Lower lobe of right lung (tissue), 2 donors: ENCODE results near the gene PRKG1. TPM values are rescaled to one million over a fixed set of nuclear protein-coding genes. Genes with fewer than 3 reads are reported as not detected.

Source experiments
- ATAC-seq, 2 donors: fragments of 200-7000 bp; cut with Tn5 transposase; one replicate each; pipeline ENCODE4 v1.9.1; 2020 to 2022; ENCODE audit warnings: mild to moderate bottlenecking in 2 of 2, moderate library complexity in 2 of 2
- DNase-seq: peaks from one replicate; pipeline ENCODE4 v3.0.0-alpha.2; 2020
- H3K27ac ChIP-seq: fragments of 200-600 bp; one replicate; pipeline ENCODE4 v1.8.0; 2022
- H3K27me3 ChIP-seq: fragments of 200-600 bp; one replicate; pipeline ENCODE4 v1.8.0; 2022; ENCODE audit warnings: low read depth
- H3K36me3 ChIP-seq: fragments of 200-600 bp; one replicate; pipeline ENCODE4 v1.8.0; 2022; ENCODE audit warnings: mild to moderate bottlenecking
- H3K4me1 ChIP-seq: fragments of 200-600 bp; one replicate; pipeline ENCODE4 v1.8.0; 2022
- H3K4me3 ChIP-seq: fragments of 200-600 bp; one replicate; pipeline ENCODE4 v1.8.0; 2022; ENCODE audit warnings: mild to moderate bottlenecking
- H3K9me3 ChIP-seq: fragments of 200-600 bp; one replicate; pipeline ENCODE4 v1.8.0; 2022
- CTCF ChIP-seq: fragments of 200-600 bp; IDR thresholded peaks from one replicate; pipeline ENCODE4 v1.8.0; 2022; ENCODE audit warnings: antibody characterized with exemption, mild to moderate bottlenecking
- intact Hi-C: fragments of 100-400 bp; cut with DNase I; formaldehyde crosslinking; loops from one replicate; pipeline ENCODE4 v1.11.0; 2022
- total RNA-seq: library from RNA; stranded (reverse); fragmentation: NEBNext Ultra II Directional; extraction: Animal tissue kit (Norgen Biotek cat#: 25700); gene quantifications from one replicate; pipeline ENCODE4 v1.2.1, GENCODE V29; 2021
- donor health status: DM: no; HTN: yes; CAD: no; lungs with severe emphysema.

PRKG1 gene
- total RNA-seq, 1 donor from 2014 or later: 23.6 TPM

GRCh38 chr10:51103554-51104217 is 29.4 kb downstream of the PRKG1 start:
- Histone ChIP-seq H3K27me3 (no peaks in the 10 kb centered on the region), H3K36me3 (no peaks in the 10 kb centered on the region), H3K27ac (no peak overlapping the region), H3K4me3 (no peak overlapping the region), H3K4me1 (no peaks in the 10 kb centered on the region), H3K9me3 (no peaks in the 10 kb centered on the region)
- intact Hi-C loops: no loop called here
- TF ChIP-seq CTCF: no peak
- DNase-seq: no peak
- ATAC-seq: no peak

- Histone ChIP-seq H3K27me3 (no peaks in the 10 kb centered on the region), H3K9me3 (no peaks in the 10 kb centered on the region), H3K36me3 (no peaks in the 10 kb centered on the region), H3K27ac (no peak overlapping the region), H3K4me3 (no peak overlapping the region), H3K4me1 (no peaks in the 10 kb centered on the region)
- no peak for ATAC-seq
- intact Hi-C loops: no loop called here
- no peak for DNase-seq
- TF ChIP-seq CTCF: no peak
Observed at GRCh38 chr10:51106311-51106945, 32.1 kb downstream of the PRKG1 start.

- Histone ChIP-seq H3K27ac (no peak overlapping the region), H3K9me3 (no peaks in the 10 kb centered on the region), H3K4me3 (no peak overlapping the region), H3K36me3 (no peaks in the 10 kb centered on the region), H3K27me3 (no peaks in the 10 kb centered on the region), H3K4me1 (no peaks in the 10 kb centered on the region)
- intact Hi-C loops: no loop called here
- no peak for TF ChIP-seq CTCF
- no peak for ATAC-seq
- no peak for DNase-seq
Observed at GRCh38 chr10:51108406-51108805, 34.1 kb downstream of the PRKG1 start.

GRCh38 chr10:51109801-51110533 is 35.7 kb downstream of the PRKG1 start:
- Histone ChIP-seq H3K4me1 (no peaks in the 10 kb centered on the region), H3K36me3 (no peaks in the 10 kb centered on the region), H3K27ac (no peak overlapping the region), H3K9me3 (no peaks in the 10 kb centered on the region), H3K27me3 (no peaks in the 10 kb centered on the region), H3K4me3 (no peak overlapping the region)
- intact Hi-C loops: no loop called here
- ATAC-seq (no peak), DNase-seq (no peak)
- no peak for TF ChIP-seq CTCF

GRCh38 chr10:51112013-51112412 is 37.7 kb downstream of the PRKG1 start:
- no peak for DNase-seq
- Histone ChIP-seq H3K27me3 (no peaks in the 10 kb centered on the region), H3K36me3 (no peaks in the 10 kb centered on the region), H3K4me3 (no peak overlapping the region), H3K4me1 (no peaks in the 10 kb centered on the region), H3K27ac (no peak overlapping the region), H3K9me3 (no peaks in the 10 kb centered on the region)
- TF ChIP-seq CTCF: no peak
- ATAC-seq: no peak
- intact Hi-C loops: no loop called here
